ENCODE measurements around the gene NLRC4.

DNA sequence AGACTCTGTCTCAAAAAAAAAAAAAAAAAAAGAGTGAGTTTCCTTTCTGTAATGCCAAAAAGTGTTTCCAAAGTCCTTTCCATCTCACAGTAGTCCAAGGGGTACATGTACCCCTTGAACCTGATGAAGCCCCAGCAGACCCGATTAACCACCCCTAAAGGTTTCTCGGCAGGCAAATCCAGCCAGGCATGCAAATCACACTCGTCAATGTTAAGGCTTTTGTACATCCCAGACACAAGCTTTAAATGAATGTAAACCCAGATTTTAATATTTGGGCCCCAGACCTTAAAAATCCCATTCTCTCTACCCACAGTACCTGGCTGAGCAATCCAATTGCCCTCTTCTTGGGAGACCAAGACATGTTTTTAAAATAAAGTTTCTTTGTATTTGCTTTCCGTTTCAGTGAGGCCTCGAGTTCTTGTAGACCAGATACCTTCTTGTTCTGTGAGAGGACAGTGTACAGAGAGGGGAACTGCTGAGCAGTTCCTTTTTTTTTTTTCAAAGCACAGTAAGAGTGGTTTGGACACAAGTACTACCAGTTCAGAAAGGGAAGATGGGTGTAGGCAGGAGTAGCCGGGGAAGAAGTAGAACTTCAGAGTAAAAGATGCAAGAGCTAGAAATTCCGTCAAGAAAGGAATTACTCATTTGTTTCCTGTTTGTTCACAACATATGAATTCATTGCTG is at the start of gene NLRC4:
- TF ChIP-seq POLR2A (IDR thresholded peaks at IDR 0.05) (no peak), CTCF (IDR thresholded peaks at IDR 0.05) (no peak)

Data from lower leg skin (tissue), 3 donors.